ENCODE results near the gene FRAT1. TPM values are rescaled to one million over a fixed set of nuclear protein-coding genes. Genes with fewer than 3 reads are reported as not detected.

The FRAT1 gene
- total and polyA plus RNA-seq, 10 of the 15 experiments (the other 5 are each of a cell fraction or from before 2014, with no cell fraction given): 0.07 to 0.73 (median 0.26) TPM

DNA sequence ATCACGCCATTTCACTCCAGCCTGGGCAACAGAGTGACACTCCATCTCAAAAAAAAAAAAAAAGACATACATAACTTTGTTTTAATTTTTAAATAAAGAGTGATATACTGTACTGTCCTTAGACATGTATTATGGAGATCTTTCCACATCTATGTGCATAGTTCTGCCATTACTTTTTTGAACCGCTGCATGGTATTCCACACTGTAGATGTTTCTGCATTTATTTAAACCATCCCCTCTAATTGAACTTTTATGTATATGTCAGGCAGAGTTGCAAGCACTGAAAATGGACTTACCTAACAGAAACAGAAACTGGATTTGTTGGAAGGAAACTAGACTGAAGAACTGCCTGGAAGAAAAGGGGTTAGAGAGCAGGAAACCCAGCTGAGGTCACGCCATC lies 18.1 kb upstream of the FRAT1 start (continued):
- TF ChIP-seq MYB (IDR thresholded peaks at IDR 0.05; ENCODE audit: borderline replicate concordance, low read depth, low read length): no peak
- no peak for TF ChIP-seq PAX8 (IDR thresholded peaks at IDR 0.05)

DNA sequence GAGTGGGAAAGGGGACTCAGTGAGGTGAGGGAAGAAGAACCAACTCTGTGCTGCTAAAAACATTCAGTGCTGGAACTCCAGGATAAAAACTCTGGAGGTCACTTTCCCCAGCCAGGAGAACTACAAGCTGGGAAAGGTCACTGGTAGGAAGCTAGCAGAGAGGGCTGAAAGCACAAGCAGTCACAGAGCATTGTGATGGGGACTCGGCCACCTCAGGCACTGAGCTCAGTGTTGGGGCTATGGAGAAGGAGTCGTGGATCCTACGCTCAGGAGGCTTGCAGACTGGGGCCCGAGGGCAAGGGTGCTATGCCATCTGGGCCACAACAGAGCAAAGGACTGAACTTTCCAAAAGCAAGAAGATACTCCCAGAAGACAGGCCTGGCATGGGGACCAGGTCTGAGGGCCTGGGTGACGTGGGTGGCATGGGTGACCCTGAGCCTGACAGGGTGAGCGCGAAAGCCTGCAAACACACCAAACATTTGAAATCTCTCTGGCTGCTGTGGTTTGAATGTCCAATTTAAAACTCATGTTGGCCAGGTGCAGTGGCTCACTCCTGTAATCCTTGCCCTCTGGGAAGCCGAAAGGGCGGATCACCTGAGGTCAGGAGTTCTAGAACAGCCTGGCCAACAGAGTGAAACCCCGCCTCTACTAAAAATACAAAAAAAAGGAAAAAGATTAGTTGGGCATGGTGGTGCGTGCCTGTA lies 16.8 kb upstream of the FRAT1 start:
- POLR2A ChIA-PET: no interaction called here
- Histone ChIP-seq H2AFZ (ENCODE audit: control insufficient read depth, low read depth, low read length) (no peak overlapping the region), H3K4me2 (ENCODE audit: control insufficient read depth, insufficient read depth) (no peak overlapping the region), H3K27ac (ENCODE audit: control insufficient read depth, insufficient read depth) (no peak overlapping the region), H3K9me3 (replicated peaks; ENCODE audit: control insufficient read depth, insufficient read depth, low read length) (no peaks in the 10 kb centered on the region), H3K9ac (ENCODE audit: control insufficient read depth, insufficient read depth, low read length) (no peak overlapping the region), H3K79me2 (ENCODE audit: control insufficient read depth, insufficient read depth, low read length) (no peaks in the 10 kb centered on the region), H3K4me1 (ENCODE audit: control insufficient read depth, insufficient read depth, low read length) (no peaks in the 10 kb centered on the region), H4K20me1 (ENCODE audit: control insufficient read depth, insufficient read depth) (no peaks in the 10 kb centered on the region), H3K27me3 (replicated peaks in 1 of 2; ENCODE audit: control insufficient read depth in 2 of 2, insufficient read depth in 2 of 2, low read length in 1 of 2) (no peaks in the 10 kb centered on the region; a peak in 1 of 4 replicates), H3K36me3 (ENCODE audit: control insufficient read depth in 2 of 2, insufficient read depth in 2 of 2, low read length in 1 of 2) (no peaks in the 10 kb centered on the region), H3K4me3 (no peak overlapping the region)
- CTCF ChIA-PET: no interaction called here
- in situ Hi-C loops (cut with MboI) (no loop called here), intact Hi-C loops (cut with micrococcal nuclease; ENCODE audit: unreplicated experiment) (no loop called here)
- no peak for ATAC-seq
- BruUV-seq (replicated peaks): no TSS peak
- no peak for FAIRE-seq
- 51% methylated on average over 11 of the region's 11 CpGs for WGBS (ENCODE audit: insufficient coverage, insufficient replicate concordance, low lambda C conversion rate, missing lambda C conversion rate)
- RAD21 ChIA-PET (ENCODE audit: unreplicated experiment): no interaction called here
- SMC1A ChIA-PET (ENCODE audit: uncharacterized antibody, unreplicated experiment): no interaction called here
- no peak for DNase-seq (ENCODE audit: low read depth, low spot score)
- TF ChIP-seq IRF5 (IDR thresholded peaks at IDR 0.05; ENCODE audit: borderline replicate concordance): no peak
- TF ChIP-seq RELA (IDR thresholded peaks at IDR 0.05; ENCODE audit: borderline replicate concordance, partially characterized antibody): no peak
- TF ChIP-seq, protein P1, sequence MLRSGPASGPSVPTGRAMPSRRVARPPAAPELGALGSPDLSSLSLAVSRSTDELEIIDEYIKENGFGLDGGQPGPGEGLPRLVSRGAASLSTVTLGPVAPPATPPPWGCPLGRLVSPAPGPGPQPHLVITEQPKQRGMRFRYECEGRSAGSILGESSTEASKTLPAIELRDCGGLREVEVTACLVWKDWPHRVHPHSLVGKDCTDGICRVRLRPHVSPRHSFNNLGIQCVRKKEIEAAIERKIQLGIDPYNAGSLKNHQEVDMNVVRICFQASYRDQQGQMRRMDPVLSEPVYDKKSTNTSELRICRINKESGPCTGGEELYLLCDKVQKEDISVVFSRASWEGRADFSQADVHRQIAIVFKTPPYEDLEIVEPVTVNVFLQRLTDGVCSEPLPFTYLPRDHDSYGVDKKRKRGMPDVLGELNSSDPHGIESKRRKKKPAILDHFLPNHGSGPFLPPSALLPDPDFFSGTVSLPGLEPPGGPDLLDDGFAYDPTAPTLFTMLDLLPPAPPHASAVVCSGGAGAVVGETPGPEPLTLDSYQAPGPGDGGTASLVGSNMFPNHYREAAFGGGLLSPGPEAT (IDR thresholded peaks at IDR 0.05; ENCODE audit: low read depth): no peak
- TF ChIP-seq CREM (IDR thresholded peaks at IDR 0.05; ENCODE audit: low read depth): no peak
- TF ChIP-seq MAX (IDR thresholded peaks at IDR 0.05; ENCODE audit: low read depth, low read length): no peak
- TF ChIP-seq RCOR1 (conservative IDR thresholded peaks at IDR 0.05; ENCODE audit: low read depth, low read length): no peak
- no peak for TF ChIP-seq HDAC6 (IDR thresholded peaks at IDR 0.05; ENCODE audit: unreplicated experiment)
- TF ChIP-seq EP300 (IDR thresholded peaks at IDR 0.05; ENCODE audit: borderline replicate concordance in 1 of 2, control insufficient read depth in 1 of 2, low read depth in 2 of 2, low read length in 2 of 2): no peak
- TF ChIP-seq, protein P2, sequence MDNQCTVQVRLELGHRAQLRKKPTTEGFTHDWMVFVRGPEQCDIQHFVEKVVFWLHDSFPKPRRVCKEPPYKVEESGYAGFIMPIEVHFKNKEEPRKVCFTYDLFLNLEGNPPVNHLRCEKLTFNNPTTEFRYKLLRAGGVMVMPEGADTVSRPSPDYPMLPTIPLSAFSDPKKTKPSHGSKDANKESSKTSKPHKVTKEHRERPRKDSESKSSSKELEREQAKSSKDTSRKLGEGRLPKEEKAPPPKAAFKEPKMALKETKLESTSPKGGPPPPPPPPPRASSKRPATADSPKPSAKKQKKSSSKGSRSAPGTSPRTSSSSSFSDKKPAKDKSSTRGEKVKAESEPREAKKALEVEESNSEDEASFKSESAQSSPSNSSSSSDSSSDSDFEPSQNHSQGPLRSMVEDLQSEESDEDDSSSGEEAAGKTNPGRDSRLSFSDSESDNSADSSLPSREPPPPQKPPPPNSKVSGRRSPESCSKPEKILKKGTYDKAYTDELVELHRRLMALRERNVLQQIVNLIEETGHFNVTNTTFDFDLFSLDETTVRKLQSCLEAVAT (IDR thresholded peaks at IDR 0.05): no peak
- TF ChIP-seq HSF1 (IDR thresholded peaks at IDR 0.05; ENCODE audit: low read depth, low read length): no peak
- no peak for TF ChIP-seq ZBTB33 (IDR thresholded peaks at IDR 0.05)
- TF ChIP-seq SMARCA5 (IDR thresholded peaks at IDR 0.05): no peak
